Lower leg skin (tissue), 4 donors: ENCODE measurements around the gene FAM120A. TPM values are rescaled to one million over a fixed set of nuclear protein-coding genes. Genes with fewer than 3 reads are reported as not detected.

Experiments used
- DNase-seq, 2 donors: peaks; one replicate each; pipeline ENCODE4 v3.0.0-alpha.2; 2019; ENCODE audit warnings: low spot score in 2 of 2
- H3K4me3 ChIP-seq: fragments of 200-600 bp; sonication (generic); 2 replicates; pipeline ENCODE4 v1.5.1; 2017; ENCODE audit warnings: mild to moderate bottlenecking, low read depth; ENCODE audit not compliant: poor library complexity, severe bottlenecking
- CTCF ChIP-seq, 3 donors: fragments of 450-650 bp; IDR thresholded peaks; one replicate each; pipeline ENCODE4 v1.5.1; 2016; ENCODE audit warnings: antibody characterized with exemption in 3 of 3, mild to moderate bottlenecking in 3 of 3, moderate library complexity in 2 of 3
- POLR2A ChIP-seq, 2 donors: fragments of 450-650 bp; IDR thresholded peaks; one replicate each; pipeline ENCODE4 v1.6.1; 2016 to 2017; ENCODE audit warnings: antibody characterized with exemption in 2 of 2, mild to moderate bottlenecking in 1 of 2, moderate library complexity in 1 of 2
- WGBS, 2 donors: methylation state at CpG; one replicate each; pipeline ENCODE4 v1.1.5; 2018; 5-methylcytosine and 5-hydroxymethylcytosine counted together
- intact Hi-C: fragments of 100-400 bp; cut with DNase I; formaldehyde crosslinking; loops from one replicate; pipeline ENCODE4 v1.15.0; 2023; ENCODE audit warnings: low total_unique reads
- total RNA-seq, 4 donors: library from RNA; depleted of rRNA; stranded (reverse); fragments of >200 nt; gene quantifications; one replicate each; pipeline ENCODE4 v1.1.0, GENCODE V29; 2016

FAM120A gene
- total RNA-seq, 4 donors from 2014 or later, result 58.1 to 80.5 (median 65.0) TPM

GRCh38 chr9:93557366-93558137 is 106.1 kb downstream of the FAM120A start:
- H3K4me3 ChIP-seq, result no peak overlapping the region
- 86 to 91% methylated on average over 15 of the region's 15 CpGs for WGBS, 2 donors
- TF ChIP-seq POLR2A (IDR thresholded peaks at IDR 0.05) (no peak), CTCF (IDR thresholded peaks at IDR 0.05) (no peak)
- intact Hi-C loops, result no loop called here
- no peak for DNase-seq

DNA sequence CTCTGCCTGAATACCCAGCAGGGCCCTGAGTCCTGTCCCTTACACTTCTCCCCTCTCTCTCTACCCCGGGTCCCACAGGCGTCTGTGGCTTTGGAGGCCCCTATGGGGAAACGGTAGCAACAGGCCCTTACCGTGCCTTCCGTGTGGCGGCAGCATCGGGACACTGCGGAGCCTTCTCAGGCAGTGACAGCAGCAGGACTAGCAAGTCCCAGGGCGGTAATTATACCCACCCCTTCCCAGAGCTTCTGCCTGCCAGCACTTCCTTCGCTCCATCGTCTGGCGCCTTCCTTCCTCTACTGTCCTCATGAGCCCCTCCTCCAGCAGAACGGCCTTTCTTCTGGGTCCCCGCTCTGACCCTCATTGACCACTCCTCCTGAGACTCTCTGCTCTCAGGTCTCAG is 107.0 kb downstream of the FAM120A start:
- intact Hi-C loops, result no loop called here
- H3K4me3 ChIP-seq, result no peak overlapping the region
- 87 to 91% methylated on average over 14 of the region's 14 CpGs for WGBS, 2 donors
- DNase-seq, result no peak
- TF ChIP-seq CTCF (IDR thresholded peaks at IDR 0.05) (no peak), POLR2A (IDR thresholded peaks at IDR 0.05) (no peak)

GRCh38 chr9:93560991-93561390 is 109.5 kb downstream of the FAM120A start:
- no peak for DNase-seq
- intact Hi-C loops, result no loop called here
- H3K4me3 ChIP-seq, result no peak overlapping the region
- 78 to 87% methylated on average over 5 of the region's 5 CpGs for WGBS, 2 donors
- no peak for TF ChIP-seq CTCF (IDR thresholded peaks at IDR 0.05)
- no peak for TF ChIP-seq POLR2A (IDR thresholded peaks at IDR 0.05)

DNA sequence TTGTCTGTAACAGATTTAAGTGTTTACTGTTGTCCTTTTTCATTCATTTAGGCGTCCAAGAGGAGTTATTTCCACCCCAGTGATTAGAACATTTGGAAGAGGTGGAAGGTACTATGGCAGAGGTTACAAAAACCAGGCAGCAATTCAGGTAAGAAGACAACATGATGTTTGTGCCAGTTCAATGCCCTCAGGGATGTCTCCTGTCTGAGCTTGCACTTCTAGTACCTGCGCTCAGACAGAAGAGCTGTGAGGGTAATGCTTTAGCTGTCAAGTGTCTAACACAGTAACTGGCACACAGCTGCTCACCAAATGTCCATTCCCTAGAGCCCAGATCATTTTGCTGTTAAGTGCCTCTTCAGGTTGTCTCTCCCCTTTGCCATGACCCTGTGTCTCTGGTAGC is 110.7 kb downstream of the FAM120A start:
- DNase-seq, result peak in 1 of 2 donors; percentile 71
- intact Hi-C loops, result no loop called here
- no peak overlapping the region for H3K4me3 ChIP-seq
- TF ChIP-seq POLR2A (IDR thresholded peaks at IDR 0.05) (no peak), CTCF (IDR thresholded peaks at IDR 0.05) (no peak)
- 48 to 59% methylated on average over 2 of the region's 2 CpGs for WGBS, 2 donors

GRCh38 chr9:93565089-93565488 is 113.6 kb downstream of the FAM120A start:
- no peak for DNase-seq
- H3K4me3 ChIP-seq, result no peak overlapping the region
- intact Hi-C loops, result no loop called here
- TF ChIP-seq POLR2A (IDR thresholded peaks at IDR 0.05) (no peak), CTCF (IDR thresholded peaks at IDR 0.05) (no peak)
- WGBS, 2 donors, result 76 to 82% methylated on average over 4 of the region's 4 CpGs
